GM08714 (cell line): ENCODE measurements around the gene ZNF888.
"Not testable (repeated sequence)": the region's sequence is repeated elsewhere in the genome, so short reads cannot be mapped to it uniquely, and the experiment has no call there.

Source experiments
- H3K4me3 ChIP-seq: fragments of 200-500 bp; sonication (Bioruptor generic); 2 replicates; pipeline ENCODE4 v1.5.1; 2014; ENCODE audit warnings: mild to moderate bottlenecking, low read length, inconsistent platforms
- ZNF274 ChIP-seq: IDR thresholded peaks from 2 replicates; pipeline ENCODE4 v1.6.1; 2012; ENCODE audit warnings: mild to moderate bottlenecking, low read depth, low read length

ZNF888 gene

GRCh38 chr19:52945652-52946321 lies 22.6 kb upstream of the ZNF888 start:
- TF ChIP-seq ZNF274 = no peak
- H3K4me3 ChIP-seq = no peak overlapping the region

- not testable (repeated sequence) for H3K4me3 ChIP-seq
These were observed 21.7 kb upstream of the ZNF888 start for GRCh38 chr19:52944703-52945493.

- no peak for TF ChIP-seq ZNF274
- H3K4me3 ChIP-seq = no peak overlapping the region
These were observed 20.8 kb upstream of the ZNF888 start for GRCh38 chr19:52943884-52944643.

- H3K4me3 ChIP-seq = peak overlapping the region; percentile 71; the same call in 1 of the 2 replicates
- TF ChIP-seq ZNF274 = no peak
These were observed 20.1 kb upstream of the ZNF888 start for GRCh38 chr19:52943134-52943883.

- no peak for TF ChIP-seq ZNF274
- H3K4me3 ChIP-seq = peak overlapping the region; percentile 89
These were observed 19.3 kb upstream of the ZNF888 start for GRCh38 chr19:52942386-52943133.

DNA sequence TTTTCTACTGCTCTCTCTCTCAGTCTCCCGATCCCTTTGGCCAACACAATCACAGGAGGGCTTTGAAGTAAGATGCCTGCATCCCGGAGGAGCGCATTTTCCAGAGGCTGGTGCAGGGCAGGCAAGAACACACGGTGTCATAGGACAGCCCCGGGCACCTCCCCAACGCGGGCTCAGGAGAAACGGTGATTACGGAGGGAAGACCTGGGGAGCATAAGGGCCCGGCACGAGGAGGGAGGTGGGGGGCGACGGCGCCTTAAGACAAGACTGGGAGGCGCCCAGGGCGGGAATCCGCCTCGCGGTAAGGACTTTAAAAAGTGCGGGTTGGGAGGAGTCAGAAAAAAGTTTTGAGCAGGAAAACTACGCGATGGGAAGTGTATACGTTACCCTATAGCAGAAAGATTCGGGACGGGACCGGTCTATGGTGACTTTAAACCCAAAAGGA lies 18.7 kb upstream of the ZNF888 start:
- peak overlapping the region; percentile 89 for H3K4me3 ChIP-seq
- no peak for TF ChIP-seq ZNF274

- peak overlapping the region; percentile 89 for H3K4me3 ChIP-seq
These were observed 18.3 kb upstream of the ZNF888 start for GRCh38 chr19:52941523-52941922.

GRCh38 chr19:52940905-52941304 lies 17.7 kb upstream of the ZNF888 start:
- H3K4me3 ChIP-seq = not testable (repeated sequence)

GRCh38 chr19:52938761-52939160 lies 15.5 kb upstream of the ZNF888 start:
- H3K4me3 ChIP-seq = no peak overlapping the region
- TF ChIP-seq ZNF274 = no peak

DNA sequence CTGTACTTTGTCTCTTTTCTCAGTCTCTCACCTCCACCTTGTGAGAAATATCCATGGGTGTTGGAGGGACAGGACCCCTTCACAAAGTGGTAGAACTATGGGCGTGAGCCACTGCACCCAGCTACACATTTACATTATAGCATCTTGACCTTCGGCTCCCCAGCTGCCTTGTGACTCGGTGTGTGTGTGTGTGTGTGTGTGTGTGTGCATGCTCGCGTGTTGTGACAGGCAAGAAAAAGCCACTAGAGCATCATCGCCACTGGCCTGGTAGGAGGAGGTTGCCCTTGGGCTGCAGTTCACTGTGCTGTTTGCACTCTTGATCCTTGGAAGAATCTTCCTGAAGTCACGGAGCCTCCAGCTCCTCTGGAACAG lies 13.7 kb upstream of the ZNF888 start:
- TF ChIP-seq ZNF274 = no peak
- H3K4me3 ChIP-seq = no peak overlapping the region

DNA sequence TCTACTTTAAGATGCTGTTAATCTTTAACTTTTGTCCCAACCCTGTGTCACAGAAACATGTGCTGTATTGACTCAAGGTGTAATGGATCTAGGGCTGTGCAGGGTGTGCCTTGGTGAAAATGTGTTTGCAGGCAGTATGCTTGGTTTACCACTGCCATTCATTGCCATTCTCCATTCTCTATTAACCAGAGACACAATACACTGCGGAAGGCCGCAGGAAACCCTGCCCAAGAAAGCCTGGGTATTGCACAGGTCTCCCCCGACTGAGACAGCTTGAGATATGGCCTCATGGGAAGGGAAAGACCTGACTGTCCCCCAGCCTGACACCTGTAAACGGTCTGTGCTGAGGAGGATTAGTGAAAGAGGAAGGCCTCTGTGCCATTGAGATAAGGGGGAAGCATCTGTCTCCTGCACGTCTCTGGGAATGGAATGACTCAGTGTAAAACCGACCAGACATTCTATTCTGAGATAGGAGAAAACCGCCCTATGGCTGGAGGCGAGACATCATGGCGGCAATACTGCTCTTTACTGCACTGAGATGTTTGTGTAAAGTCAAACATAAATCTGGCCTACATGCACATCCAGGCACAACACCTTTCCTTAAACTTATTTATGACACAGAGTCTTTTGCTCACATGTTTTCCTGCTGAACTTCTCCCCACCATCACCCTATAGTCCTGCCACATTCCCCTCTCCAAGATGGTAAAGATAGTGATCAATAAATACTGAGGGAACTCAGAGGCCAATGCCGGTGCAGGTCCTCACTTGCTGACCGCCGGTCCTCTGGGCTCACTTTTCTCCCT lies 13.1 kb upstream of the ZNF888 start:
- no peak overlapping the region for H3K4me3 ChIP-seq
- TF ChIP-seq ZNF274 = no peak

DNA sequence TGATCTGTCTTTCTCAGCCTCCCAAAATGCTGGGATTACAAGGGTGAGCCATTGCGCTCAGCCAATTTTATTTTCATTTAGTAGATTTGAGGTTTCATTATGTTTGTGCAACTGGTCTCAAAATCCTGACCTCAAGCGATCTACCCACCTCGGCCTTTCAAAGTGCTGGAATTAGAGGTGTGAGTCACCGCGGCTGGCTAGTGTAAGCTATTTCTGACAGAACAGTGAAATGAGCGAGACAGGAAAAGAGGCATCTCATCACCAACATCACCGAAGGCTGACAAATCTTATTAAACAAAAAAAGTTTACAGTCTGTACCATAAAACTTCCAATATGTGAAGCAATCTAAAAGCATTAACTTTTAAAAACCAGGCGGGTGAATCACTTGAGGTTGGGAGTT lies 12.2 kb upstream of the ZNF888 start:
- TF ChIP-seq ZNF274 = no peak
- no peak overlapping the region for H3K4me3 ChIP-seq

DNA sequence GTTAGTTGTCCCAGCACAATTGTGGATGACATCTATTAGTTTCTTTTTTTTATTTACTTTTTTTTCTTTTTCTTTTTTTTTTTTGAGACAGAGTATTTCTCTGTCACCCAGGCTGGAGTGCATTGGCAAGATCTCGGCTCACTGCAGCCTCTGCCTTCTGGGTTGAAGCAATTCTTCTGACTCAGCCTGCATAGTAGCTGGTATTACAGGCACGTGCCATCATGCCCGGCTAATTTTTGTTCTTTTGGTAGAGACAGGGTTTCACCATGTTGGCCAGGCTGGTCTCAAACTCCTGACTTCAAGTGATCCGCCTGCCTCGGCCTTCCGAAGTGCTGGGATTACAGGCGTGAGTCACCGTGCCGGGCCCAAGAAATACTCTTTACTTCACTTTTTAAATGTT lies 1.4 kb upstream of the ZNF888 start:
- H3K4me3 ChIP-seq = not testable (repeated sequence)
